GM04503 (cell line): ENCODE measurements around the gene ECE1.

Source experiments
- DNase-seq: peaks from one replicate; pipeline ENCODE4 v3.0.0-alpha.2; 2012; ENCODE audit warnings: low read depth

ECE1 gene

DNA sequence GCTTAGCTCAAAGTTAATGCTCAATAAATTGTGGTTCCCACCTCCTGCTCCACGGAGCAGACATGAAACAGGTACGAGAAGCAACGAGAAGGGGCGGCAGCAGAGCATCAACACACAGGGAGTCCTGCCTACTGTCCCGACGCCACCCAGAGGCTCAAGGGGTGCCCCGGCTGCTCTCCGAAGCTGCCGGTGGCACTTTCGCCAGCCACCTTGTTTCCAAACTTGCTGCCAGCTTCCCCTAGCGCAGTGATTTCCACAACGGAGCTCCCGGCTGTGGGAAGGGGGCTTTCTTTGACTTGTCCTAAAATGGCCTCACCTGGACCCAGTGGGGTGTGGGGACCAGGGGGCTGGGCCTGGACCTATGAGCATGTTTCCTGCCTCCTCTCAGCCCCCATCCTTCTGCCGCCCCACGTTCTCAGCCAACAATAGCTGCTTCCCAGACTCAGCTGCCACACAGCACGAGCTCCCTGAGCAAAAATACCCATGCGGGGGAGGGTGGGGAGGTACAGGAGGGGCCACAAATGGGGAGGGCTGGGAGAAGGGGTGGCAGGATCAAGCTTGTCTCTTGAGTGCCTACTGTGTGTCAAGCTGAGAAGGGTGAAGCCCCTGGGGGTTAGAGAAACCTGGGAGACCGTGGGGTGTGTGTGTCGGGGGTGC, 35.6 kb upstream of the ECE1 start:
- no peak for DNase-seq

DNA sequence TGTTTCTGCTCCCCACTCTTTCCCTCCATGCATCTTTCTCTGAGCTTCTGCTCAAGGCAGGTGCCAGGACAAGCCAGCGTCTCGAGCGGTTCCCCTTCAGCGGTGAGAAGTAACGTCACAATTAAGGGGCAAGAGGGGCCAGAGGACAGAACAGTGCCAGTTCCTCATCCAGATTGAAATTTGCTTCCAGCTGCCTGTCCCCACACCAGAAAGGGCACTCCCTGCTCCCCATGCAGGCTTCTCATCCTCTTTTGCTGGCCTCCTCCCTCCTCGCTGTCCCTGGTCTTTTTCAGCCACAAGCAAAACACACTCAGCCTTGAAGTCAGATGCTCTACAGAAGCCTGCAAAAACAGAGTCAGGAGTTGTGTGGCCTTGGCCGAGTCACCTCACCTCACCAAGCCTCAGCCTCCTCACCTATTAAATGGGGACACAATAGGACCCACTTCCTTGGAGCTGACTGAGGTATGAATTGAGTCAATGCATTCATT, 35.0 kb upstream of the ECE1 start:
- DNase-seq = no peak

DNA sequence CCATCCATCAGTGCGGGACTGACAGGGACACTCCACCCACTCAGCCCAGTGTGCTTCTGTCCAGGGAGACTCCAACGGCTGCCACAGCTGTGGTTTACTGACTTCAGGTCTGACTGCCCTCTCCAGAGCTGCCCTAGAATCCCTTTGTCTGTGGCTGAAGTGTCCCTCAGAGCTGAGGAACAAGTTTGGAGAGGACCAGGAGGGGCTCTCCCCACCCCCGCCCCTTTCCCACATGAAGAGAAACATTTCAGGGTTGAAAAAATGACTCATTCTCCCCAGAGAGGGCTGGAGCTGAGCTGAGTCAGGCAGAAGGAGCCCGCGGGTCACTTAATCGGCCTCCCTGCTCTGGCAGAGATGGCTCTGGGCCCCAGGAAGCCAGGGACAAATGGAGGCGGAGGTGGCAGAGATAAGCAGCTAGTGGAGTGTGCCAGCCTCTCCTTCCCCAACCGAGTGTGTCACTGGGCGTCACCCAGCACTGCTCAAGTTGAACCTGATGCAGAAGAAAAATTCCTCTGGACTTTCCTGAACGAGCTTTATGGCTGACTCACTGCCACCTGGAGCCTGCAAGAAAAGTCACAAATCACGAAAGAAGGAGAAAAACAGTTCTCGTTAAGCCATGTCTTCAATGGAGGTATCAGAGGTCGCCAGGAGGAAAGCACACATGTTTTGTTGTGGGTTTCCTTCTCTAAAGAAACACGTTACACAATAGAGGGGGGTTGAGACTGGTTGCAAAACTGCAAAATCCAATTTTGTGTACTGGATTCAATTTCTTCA, 34.3 kb upstream of the ECE1 start:
- DNase-seq = peak; percentile 79

DNA sequence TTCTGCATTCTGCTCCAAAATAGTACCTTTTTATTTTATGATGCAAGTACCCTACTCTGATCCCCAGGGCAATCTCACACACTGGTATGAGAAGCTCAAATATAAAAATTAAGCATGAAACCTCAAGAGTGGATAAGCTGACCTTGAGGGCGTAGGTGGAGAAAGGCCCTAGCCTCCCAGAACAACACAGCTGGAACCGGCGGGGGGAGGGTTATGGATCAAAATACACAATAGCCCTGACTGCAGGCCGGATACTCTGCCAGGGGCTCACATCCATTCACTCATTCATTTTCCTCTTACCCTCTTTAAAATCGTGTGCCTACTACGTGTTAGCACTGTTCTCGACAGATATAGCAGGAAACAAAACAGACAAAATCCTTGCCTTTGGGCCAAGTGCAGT, 32.8 kb upstream of the ECE1 start:
- DNase-seq = no peak

DNA sequence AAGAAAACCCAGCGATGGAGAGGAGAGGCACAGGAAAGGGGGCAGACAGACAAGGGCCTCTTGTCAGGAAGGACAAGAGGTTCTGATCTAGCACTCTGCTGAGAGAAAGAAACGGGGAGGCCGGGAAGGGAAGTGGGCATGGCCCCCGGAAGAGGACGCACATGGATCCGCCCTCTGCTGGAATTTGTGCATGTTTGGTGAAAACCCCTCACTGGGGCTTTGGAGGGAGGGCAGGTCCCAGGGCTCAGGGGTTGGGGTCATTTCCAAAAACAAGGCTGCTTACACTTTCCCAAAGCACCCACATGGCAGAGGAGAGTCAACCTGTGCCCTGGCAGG, 32.4 kb upstream of the ECE1 start:
- no peak for DNase-seq

DNA sequence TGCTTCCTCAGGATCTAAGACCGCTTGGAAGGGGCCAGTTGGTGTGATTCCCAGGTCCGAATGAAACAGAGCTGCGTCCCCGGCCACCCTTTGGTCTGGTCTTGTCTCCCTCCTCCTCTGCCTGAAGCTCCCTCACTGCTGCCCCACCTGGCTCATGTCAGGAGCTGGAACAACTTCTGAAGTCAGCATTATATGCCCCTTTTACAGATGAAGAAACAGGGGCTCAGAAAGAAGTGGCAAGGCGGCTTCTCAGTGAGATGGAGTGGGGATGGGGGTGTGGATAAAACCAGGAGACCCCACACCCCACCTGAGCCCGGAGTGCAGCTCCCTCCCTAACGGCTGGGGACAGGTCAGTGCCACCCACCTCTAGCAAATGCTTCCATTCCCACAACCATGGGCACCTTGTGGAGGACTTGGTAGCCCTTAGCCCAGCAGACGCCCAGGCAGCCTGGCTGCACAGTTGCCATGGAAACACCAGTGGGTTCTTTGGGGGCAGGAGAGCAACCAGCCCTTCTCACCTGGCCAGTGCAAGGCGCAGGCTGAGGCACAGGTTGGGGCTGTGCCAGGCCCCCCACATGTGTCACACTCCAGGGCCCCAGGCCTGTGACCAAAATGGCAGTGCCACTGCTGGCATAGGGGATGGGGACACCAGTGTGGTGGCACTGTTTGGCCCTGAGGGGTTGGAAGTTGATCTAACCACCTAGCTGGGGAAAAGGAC, 31.9 kb upstream of the ECE1 start:
- no peak for DNase-seq

DNA sequence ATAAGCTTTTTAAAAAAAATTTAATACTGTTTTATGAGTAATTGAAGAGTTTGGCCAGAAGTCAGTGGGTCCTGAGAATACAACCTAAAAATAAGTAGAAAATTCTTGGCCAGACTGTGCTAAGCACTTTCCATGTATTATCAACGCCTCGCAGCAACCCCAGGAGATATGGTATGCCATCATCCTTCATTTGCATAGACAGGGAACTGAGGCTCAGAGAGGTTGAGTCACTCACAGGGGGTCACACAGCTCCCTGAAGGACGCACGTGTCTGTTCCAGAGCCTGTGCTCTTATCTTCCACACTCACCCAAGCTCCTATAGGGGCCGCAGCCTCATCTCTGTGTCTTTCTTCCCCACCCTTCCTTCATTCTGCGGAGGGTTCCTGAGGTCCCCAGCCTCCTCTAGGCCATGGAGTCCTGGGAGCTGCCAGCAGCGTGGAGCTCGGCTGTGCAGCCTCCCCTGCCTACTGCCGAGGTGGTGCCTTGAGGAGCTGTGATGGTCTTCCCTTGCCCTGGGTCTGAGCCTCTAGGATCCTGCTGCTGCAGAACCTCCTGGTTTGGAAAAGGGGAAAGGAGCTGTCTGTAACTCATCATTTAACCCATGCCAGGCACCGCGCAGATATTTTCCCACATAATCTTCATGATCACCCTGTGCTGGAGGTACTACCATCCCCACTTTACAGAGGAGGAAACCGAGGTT, 30.3 kb upstream of the ECE1 start:
- no peak for DNase-seq

DNA sequence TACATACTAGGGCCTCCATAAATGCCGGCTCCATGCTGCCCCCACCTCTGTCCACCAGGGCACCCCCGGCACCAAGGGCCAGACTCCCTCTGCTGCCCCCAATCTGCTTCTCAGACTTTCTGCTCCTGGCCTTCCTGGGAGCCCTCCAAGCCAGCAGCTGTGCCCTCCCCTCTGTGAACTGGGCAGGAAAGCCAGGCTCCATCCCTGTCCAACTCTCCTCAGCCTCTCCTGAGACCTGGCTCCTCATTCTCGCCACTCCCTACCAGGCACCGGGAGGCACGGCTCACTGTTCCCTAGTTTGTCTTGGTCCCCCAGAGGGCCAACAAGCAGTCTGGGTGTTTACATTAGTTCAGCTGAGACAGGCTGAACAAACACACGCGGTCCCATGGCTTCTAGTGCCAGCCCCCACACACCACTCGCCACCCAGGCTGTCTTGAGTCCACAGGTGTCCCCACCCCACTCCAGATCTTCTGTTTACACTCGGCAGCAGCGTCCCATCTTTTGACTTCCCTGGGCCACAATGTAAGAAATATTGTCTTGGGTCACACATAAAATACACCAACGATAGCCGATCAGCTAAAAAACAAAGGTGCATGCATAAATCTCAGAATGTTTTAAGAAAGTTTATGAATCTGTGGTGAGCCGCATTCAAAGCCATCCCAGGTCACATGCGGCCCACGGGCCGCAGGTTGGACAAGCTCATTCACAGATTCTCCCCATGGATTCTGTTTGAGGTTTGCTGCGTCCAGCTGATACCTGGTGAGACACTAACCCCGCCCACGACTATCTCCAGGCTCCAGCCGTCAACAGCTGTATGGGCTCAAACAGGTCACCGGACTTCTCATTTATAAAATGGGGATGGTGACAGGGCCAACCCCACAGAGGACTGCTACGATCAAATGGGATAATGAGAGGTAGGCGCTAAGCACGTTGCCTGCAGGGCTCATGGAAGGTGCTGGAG, 29.5 kb upstream of the ECE1 start:
- no peak for DNase-seq

DNA sequence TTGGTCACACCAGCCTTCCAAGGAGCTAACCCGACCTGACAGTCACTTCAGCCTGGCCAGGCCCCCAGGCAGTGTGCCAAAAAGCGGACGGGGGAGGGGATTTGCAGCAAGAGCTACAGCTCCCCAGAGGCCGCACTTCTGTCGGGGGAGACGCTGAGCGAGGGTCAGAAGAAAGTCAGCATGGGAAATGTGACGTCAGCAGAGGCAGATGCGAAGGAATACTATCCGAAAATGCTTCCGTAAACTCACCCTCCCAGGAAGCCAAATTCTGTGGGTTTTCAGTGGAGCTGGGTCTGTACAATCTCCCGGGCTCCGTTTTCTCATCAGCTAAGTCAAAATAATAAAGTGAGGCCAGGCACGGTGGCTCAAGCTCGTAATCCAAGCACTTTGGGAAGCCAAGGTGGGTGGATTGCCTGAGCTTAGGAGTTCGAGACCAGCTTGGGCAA, 28.5 kb upstream of the ECE1 start:
- no peak for DNase-seq

DNA sequence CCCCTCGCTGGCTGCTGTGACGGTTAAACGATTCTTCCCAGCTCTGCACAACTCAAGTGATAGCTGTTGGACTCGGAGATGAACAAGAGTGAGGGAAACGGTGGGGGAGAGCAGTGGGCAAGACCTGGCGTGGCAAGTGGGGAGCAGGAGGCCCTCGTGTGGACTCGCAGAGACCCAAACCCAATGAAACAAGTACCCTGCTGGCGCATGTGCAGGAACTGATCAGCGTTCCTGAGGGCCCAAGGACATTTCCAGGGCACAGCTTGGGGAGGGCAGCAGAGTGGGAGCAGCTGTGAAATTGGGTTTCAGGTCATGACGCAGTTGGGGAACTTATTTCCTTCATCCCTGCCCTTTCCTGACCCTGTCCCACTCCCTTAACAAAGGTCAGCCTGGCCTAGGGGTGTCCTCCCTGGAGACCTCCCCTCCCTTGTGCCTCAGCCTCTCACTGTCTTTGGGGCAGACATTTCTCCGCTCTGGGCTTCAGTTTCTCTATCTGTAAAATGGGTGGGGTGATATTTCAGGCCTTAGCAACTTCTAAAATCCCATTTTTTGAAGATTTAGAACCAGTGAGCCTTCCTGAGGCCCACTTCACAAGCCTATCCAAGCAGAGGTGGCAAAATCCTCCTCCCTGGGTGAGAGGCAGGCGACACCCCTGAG, 27.9 kb upstream of the ECE1 start:
- no peak for DNase-seq

DNA sequence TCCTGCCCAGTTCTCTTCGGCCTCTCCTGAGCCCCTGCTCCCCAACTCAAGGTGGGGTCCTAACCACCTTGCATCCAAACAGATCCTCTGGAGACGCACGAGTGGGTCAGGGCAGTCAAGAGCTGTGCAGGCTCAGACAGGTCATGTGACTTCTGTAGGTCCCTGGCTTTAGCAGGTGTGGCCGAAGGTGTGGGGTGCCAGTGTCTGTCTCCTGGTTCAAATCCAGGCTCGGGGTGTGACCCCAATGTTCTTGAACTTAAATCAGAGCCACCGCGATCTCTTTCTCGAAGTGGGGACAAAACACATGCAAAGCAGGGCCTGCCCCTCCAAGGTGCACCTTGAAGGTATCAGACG, 27.4 kb upstream of the ECE1 start:
- no peak for DNase-seq

DNA sequence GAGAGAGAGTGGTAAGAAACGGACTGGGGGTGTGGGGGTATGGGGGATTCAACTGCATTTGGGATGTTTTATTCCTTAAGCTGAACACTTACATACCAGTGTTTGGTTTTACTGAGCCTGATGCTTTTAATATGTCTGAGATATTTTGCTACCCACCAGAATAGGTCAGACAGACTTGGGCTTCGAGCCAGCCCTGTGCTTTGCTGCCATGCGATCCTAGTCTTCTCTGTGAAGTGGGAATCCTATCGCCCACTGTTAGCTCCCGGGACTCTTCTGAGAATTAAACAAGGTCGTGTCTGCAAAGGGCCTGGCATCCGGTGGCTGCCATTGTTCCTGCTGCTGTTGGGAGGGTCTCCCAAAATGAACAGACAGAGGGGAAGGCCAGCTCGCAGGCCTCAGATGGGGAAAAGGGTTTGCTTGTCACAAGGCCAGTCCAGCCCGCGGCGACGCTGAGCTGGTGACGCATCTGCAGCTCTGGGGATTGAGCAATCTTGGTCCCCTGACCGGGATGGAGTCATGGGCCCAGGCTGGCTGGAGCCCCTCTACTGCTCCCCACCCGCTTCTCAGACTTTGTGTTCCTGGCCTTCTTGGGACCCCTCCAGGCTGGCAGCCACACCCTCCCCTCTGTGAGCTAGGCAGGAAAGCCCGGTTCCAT, 26.9 kb upstream of the ECE1 start:
- no peak for DNase-seq

DNA sequence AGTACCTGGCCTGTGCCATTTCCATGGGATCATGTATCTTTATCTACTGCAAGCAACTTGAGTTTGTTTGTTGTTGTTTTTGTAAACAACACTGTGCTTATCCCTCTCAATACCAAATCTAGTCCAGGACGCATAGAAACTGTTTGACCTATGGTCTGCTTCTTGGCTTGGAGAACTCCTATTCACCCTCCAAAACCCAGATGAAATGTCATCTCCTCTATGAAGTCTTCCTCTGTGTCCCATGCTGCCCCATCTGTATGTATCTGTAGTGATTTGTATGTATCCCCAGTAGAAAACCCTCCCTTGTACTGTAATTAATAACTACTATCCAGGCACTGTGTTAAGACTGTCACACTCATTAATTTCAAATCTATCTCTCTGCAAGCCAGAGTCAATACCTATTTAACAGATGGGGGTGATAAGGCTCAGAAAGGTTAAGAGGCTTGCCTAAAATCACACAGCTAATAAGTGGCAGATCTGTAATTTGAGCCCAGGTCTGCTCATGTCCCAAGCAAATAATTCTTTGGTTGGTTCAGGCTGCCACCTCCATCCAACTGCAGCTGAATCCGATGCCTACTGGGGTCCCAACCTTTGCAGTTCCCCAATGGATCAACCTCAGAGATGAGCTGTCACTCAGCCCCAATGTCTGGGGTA, 24.6 kb upstream of the ECE1 start:
- no peak for DNase-seq

DNA sequence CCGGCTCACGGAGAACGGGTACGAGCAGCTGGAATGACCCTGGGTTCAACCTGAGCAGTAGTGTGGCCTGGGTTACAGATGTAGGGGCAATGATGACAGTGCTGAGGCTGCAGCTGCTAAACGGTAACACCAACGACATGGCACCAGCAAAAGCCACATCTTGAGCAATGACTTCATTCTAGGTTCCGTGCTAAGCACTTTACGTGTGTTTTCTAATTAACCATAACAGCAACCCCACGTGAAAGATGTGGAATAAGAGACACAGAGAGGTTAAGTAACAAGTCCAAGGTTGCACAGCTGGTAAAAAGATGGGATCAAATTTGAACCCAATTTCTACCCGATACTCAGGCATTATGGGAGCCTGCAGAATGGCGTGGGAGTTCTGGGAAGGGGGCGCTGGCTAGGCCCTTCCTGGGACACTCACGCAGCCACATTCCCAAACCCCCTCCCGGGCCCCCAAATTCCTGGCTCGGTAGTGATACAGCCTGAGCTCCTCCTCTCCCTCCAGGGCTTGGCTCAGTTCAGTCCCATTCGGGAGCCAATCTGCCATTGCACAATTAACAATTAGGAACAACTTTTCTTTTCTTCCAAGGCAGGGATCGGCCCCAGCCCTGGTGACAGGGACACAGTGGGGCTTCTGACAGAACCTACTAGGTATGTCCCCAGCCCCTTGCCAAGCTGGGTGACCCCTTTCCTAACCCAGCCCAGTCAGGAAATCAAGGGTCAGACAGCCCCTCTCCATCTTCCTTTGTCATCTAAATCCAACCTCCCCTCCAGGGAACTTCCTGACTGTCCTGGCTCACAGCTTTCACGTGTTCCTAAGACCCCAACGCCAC, 23.8 kb upstream of the ECE1 start:
- no peak for DNase-seq

DNA sequence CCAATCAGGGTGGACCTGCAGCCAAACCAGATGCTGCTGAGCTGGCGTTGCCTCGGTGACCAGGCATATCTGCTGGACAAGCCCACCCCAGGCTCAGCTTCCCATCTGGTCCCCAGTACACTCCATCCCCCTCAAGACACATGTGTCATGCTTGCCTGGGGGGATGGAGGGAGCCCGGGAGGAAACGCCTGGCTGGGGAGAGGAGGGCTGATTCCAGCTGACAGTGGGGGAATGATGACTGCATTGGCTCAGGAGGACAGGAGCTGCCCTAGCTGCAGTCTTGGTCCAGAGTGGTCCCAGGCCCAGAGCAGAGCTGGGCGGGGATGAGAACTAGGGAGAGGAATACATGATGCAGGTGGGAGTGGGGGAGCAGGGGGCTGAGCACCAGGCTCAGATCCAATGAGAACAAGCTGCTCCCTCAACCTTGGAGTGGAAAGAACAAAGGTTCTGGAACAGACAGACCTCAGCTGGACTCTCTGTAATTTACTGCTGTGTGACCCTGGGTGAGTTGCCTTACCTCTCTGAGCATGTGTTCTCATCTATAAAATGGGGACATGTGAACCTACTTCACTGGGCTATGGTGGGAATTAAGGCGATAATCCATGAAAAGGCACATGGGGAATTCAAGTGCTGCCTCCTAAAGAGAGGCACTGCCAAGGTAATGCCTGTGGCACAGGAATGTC, 23.1 kb upstream of the ECE1 start:
- DNase-seq = no peak

DNA sequence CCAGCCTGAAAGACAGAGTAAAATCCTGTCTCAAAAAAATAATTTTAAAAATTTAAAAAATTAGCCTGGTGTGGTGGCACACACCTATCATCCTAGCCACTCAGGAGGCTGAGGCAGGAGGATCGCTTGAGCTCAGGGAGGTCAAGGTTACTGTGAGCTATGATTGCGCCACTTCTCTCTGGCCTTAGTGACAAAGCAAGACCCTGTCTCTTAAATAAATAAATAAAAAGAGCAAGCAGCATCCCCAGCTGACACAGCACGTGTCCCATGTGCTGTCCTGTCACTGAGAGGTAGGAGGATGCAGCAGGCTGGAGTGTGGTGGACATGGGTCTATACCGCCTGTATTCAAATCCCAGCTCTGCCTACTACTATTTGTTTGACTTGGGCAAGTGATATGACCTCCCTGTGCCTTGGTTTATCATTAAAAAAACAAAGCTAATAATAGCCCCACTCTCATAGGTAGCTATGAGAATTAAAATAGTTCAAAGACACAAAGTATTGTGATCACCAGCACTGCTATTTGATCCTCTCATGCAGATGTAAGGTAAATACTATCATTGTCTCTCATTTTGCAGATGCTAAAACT, 22.2 kb upstream of the ECE1 start:
- no peak for DNase-seq

DNA sequence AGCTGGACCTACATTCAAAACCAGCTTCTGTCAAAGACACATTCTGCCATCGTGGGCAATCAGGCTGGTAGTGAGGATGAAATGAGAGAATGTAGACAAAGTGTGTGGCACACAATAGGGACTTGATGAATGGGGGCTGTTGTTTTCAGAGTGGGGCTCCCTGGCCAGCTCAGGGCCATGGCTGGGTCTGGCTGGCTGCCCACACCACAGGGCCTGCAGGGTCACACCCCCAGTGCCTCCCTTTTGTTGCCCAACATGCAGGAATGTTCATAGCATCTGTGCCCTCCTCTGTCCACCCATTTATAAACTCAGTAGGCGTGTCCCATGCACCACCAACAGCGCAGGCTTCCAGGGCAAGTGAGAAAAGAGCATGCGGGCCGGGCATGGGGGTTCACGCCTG, 20.8 kb upstream of the ECE1 start:
- DNase-seq = no peak
